GM12875 (cell line): ENCODE measurements around the gene THAP7.
"Not testable (repeated sequence)": the region's sequence is repeated elsewhere in the genome, so short reads cannot be mapped to it uniquely, and the experiment has no call there.

ENCODE experiments used
- H3K4me3 ChIP-seq: one replicate; pipeline ENCODE4 v1.5.1; 2011; ENCODE audit warnings: low read depth, low read length, control low read depth
- CTCF ChIP-seq: IDR thresholded peaks from 2 replicates; pipeline ENCODE4 v1.5.1; 2011; ENCODE audit warnings: low read depth, mild to moderate bottlenecking, control low read depth, inconsistent platforms, low read length, moderate library complexity, borderline replicate concordance; ENCODE audit not compliant: insufficient read depth

The THAP7 gene

GRCh38 chr22:21001601-21002325, at the start of gene THAP7:
Gene THAP7, minus strand, starts transcription at chr22:21002118. Its CDS starts 207 bp downstream, at chr22:21001911.
- H3K4me3 ChIP-seq: peak within 1 kb of the TSS; percentile 78
- no peak for TF ChIP-seq CTCF

- TF ChIP-seq CTCF: no peak
- no peak overlapping the region for H3K4me3 ChIP-seq
Observed at GRCh38 chr22:21051145-21051830, 49.4 kb upstream of the THAP7 start.

GRCh38 chr22:21048965-21049364, 47.0 kb upstream of the THAP7 start:
- not testable (repeated sequence) for H3K4me3 ChIP-seq

- not testable (repeated sequence) for H3K4me3 ChIP-seq
Observed at GRCh38 chr22:21048448-21048847, 46.5 kb upstream of the THAP7 start.

GRCh38 chr22:21047730-21048129, 45.8 kb upstream of the THAP7 start:
- no peak for TF ChIP-seq CTCF
- no peak overlapping the region for H3K4me3 ChIP-seq

- H3K4me3 ChIP-seq: no peak overlapping the region
- TF ChIP-seq CTCF: no peak
Observed at GRCh38 chr22:21047035-21047661, 45.2 kb upstream of the THAP7 start.

- TF ChIP-seq CTCF: no peak
- H3K4me3 ChIP-seq: peak within 1 kb of the TSS; percentile 28
Observed at GRCh38 chr22:21045585-21046294, 43.8 kb upstream of the THAP7 start, which contains the start of gene LRRC74B. Gene LRRC74B, plus strand, starts transcription at chr22:21045946. Its CDS starts 41 bp downstream, at chr22:21045987.
